Stimulated activated CD4-positive, alpha-beta T cell treated with anti-CD3 and anti-CD28 coated beads, TNF-alpha, amount 100 ng/mL, for 1 hour (primary cell): ENCODE measurements around the gene AGXT2.
"Not testable (repeated sequence)": the region's sequence is repeated elsewhere in the genome, so short reads cannot be mapped to it uniquely, and the experiment has no call there.

Experiments
- DNase-seq, 3 donors: peaks; one replicate each; pipeline ENCODE4 v3.0.0-alpha.2; 2020; ENCODE audit warnings: low read depth in 3 of 3, low spot score in 1 of 3

Gene AGXT2

DNA sequence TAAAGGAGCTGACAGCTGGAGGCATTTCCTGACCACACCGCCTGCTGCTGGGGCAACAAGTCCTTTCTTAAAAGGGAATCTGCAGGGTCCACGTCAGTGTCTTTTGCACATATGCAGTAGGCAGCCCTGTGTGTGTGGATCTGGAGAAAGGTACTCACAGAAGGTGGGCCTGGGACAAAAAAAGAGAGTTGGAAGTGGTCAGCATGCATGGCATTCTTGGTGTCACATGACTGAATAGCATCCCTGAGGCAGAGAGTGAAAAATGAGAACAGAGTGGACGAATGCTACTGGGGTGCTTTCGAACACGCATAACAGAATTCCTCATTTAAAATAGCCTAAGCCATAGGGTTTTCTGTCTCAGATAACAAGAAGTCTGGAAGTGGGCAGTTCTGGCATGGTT lies 71.4 kb downstream of the AGXT2 start:
- DNase-seq = no peak

DNA sequence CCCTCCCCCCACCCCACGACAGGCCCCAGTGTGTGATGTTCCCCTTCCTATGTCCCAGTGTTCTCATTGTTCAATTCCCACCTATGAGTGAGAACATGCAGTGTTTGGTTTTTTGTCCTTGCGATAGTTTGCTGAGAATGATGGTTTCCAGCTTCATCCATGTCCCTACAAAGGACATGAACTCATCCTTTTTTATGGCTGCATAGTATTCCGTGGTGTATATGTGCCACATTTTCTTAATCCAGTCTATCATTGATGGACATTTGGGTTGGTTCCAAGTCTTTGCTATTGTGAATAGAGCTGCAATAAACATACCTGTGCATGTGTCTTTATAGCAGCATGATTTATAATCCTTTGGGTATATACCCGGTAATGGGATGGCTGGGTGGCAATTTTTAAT lies 76.1 kb downstream of the AGXT2 start:
- not testable (repeated sequence) for DNase-seq

DNA sequence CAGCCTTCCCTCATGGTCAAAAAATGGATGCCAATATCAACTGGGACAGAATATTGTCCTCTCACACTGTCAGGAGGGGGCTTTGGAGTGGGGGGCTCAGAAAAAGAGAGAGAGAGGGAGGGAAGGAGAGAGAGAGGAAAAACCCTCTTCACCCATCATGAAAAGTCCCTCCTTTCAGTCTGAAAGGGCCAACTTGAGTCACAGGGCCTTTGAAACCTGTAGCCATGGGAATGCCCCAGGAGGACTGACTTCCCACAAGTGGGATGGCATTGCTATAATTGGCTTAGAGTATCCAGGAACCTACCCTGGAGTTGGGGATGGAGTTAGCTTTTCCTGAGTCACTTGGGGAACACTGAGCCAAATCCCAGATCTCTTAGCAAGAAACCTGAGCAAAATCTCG lies 77.2 kb downstream of the AGXT2 start:
- no peak for DNase-seq

DNA sequence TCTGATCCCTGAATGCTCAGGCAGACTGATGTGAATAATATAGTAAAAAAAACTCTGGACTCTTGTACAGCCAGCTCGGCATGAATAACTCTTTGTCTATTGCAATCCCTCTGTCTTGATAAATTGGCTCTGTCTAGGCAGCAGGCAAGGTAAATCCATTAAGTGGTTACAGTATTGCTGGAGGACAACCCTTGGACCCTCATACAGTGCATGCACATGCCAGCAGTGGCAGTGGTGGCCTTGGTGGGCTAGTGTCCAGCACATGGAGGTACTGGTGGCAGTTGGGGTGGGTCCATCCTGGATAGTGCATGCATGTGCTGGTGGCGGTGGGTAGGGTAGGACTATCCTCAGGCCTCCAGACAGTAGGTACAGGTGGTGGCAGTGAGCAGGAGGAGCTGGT lies 79.5 kb downstream of the AGXT2 start:
- DNase-seq = no peak

DNA sequence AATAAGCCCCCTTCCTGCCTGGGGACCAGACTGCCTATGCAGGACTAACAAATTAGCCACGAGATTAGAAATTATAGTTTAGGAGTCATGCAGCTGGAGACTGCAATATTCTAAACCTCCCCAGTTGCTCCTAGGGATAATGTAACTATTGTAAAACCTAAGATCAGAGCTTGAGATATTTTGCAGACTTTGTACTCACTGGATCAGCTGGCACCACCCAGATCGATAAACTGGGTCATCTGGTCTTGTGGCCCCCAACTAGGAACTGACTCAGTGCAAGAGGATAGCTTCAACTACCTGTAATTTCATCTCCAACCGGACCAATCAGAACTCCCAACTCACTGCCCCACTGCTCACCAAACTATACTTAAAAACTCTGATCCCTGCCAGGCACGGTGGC lies 80.2 kb downstream of the AGXT2 start:
- DNase-seq = no peak

DNA sequence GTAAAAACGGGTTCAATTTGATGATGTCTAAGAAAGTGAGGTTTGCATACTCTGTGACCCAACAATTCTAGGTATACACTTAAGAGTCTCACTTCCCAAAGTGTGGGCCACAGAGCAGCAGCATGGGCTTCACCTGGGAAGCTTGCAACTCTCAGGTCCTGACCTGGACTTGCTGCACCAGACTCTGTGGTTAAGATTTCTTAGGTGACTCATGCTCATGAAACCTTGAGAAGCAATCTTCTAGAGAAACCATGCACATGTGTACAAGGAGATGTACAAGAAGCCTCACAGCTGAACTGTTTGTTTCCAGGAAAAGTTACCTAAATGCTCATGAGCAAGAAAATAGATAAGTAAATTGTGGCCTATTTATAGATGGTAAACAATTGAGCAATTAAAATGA lies 88.4 kb downstream of the AGXT2 start:
- DNase-seq = no peak

DNA sequence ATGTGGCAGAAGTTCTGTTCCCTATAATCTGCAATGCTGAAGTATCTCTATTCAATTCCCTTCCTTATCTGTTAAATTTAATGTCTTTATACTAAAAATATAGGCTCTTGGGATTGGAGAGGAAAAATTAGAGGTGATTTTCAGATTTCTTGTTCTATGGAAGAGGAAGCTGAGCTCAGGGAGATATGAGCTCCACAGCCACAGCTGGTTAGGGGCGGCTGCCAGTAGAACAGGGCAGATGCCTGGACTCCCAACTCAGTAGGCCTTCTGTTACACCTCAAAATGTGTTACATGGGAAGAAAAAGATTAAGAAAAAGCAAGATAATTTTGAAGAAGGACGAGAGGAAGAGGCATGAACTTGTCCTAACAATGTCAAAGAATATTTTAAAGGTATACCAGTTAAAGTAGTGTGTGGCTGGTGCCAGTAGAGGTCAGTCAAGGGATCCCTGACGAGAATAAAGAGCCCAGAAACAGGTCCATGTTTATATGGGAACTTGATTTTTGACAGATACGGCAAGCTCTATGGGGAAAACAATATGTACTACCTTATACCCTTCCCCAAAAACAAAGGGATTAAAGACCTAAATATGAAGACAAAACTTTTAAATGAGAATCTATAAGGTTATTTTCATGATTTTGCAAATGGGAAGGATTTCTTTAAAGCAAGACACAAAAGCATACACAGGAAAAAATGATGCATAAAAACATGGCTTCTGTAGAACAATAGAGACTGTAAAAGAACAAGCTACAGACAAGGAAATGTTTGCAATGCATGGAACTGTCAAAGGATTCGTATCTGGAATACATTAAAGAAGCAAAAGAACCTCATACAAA lies 89.7 kb downstream of the AGXT2 start:
- no peak for DNase-seq

DNA sequence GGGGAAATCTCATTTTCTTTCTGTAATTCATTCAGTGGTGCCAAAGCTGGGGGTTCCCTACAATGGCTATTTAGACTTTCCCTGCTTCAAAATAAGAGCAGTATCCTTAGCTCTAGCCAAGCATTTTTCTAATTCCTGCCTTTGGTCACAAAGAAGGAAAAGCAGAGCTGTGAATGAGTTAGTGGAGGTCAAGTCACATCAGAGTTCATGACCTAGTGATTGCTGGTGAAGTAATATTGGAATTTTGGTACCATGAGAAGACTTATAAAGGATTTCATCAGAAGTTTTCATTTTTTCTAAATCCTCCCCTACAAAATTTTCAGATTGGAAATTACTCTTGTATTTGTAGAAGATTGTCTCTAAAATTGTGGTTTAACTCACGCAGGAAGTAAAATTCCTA lies 90.4 kb downstream of the AGXT2 start:
- DNase-seq = no peak
